Fibroblast of skin of scalp (primary cell): Measurements from ENCODE around the gene KRT81.
"Not testable (repeated sequence)": the region's sequence is repeated elsewhere in the genome, so short reads cannot be mapped to it uniquely, and the experiment has no call there.

Experiments
- DNase-seq: peaks from one replicate; pipeline ENCODE4 v3.0.0-alpha.2; 2013

Gene KRT81

GRCh38 chr12:52252175-52252615 lies 39.1 kb downstream of the KRT81 start:
- not testable (repeated sequence) for DNase-seq

- no peak for DNase-seq
Observed at GRCh38 chr12:52251367-52252051, 39.8 kb downstream of the KRT81 start.

DNA sequence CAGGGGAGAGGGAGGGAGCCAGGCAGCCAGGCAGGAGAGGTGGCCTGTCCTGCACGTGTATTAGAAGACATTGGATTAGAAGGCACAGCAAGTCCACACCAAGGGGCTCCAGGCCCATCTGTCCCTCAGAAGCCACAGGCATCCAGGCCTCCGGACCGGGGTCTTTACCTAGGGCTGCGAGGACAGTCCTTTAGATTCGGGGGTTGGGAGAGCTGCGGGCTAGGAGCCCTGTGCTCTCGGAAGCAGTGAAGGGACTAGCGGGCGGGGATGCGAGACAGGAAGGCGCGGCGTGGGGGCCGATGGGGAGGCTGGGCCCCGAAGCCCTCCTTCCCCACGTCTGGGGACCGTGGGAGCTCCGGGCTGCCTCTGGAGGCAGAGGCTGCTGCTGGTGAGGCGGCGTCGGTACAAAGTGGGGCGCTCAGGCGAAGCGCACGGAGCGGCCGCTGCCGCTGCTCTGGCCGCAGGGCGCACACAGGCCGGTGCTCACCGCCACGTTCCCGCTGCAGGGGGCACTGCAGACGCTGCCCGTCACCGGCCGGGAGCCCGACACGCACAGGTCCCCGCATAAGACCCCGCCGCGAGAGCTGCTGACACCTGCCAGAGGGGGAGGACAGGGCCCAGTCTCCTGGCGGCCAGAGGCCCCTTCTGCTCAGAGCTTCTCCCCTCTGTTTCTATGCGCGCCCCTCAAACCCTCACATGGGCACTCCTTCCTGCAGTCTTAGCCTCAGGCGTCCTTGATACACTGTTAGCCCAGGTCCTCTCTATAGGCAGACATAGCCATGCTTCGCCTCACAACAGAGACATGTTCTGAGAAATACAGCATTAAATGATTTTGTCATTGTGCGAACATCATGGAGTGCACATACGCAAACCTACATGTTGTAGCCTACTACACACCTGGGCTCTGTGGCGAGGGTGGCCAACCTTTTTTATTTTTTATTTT lies 41.0 kb downstream of the KRT81 start:
- DNase-seq, result no peak

- no peak for DNase-seq
Observed at GRCh38 chr12:52249511-52250047, 41.8 kb downstream of the KRT81 start.

GRCh38 chr12:52248541-52249461 lies 42.5 kb downstream of the KRT81 start:
- DNase-seq, result peak; percentile 44

- DNase-seq, result no peak
Observed at GRCh38 chr12:52247622-52248540, 43.5 kb downstream of the KRT81 start.

DNA sequence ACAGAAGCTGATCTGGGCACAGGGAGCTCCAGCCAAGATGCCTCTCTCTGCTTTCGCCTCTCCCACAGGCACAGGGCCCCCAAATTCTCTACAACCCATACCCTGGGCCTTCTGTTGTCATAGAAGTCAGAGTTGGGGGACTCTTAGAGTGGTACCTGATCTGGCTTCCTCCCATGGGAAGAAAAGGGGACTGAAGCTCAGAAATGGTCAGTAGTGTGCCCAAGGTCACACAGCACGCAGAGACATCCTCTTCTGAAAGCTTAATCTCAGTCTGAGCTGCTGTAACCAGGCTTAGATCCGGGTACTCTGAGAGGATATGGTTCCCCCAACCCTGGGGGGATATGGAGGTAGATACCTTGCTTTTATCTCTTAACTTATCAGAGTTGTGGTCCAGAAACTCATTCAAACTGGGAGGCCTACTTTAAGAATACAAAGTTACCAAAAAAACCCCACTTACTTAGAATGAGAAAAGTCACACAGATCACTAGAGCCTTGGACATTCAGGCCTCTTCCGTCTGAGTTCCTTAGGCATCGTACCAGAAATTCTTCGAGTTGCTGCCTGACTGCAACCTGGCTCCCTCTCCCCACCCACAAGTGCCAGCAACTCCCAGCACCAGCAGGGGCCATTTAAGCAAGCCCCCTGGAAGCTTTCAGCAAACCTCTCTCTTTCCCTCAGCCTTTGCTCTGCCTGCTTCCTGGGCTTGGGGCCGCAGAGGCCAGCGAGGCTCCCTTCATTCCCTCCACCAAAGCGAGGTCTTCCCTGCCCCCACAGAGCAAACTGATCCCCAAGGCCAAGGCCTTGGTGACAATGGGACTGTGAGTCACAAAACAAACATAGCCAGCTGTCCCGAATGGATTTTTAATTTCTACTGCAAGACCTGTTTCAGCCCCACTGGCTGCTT lies 44.4 kb downstream of the KRT81 start:
- DNase-seq, result no peak

DNA sequence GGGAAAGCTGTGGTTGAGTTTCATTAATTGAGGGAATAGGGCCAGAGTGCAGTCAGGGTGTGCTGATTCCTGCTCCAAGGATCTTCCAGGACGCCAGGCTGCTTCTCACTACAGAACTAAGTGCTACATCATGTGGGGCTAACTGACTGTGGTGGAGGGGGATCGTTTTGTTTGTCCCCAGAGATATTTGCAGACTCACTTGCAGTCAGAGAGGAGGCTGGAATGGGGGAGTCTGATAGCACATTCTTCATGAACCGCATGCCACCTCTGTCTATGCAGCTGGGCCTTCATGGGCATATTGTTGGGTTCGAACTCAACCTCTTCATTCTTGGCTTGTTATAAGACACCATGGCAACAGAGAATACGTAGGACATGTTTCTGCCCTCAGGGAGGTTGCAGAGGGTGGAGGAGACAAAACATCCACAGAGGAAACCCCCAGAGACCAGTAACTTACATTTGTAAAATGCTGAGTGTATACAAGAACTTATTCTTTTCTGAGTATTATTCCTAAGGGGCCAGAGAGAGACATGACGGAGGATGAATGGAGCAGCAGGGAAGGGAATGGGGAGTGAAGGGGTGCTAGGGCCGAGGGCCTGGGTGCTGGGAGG lies 45.3 kb downstream of the KRT81 start:
- DNase-seq, result peak; percentile 39

DNA sequence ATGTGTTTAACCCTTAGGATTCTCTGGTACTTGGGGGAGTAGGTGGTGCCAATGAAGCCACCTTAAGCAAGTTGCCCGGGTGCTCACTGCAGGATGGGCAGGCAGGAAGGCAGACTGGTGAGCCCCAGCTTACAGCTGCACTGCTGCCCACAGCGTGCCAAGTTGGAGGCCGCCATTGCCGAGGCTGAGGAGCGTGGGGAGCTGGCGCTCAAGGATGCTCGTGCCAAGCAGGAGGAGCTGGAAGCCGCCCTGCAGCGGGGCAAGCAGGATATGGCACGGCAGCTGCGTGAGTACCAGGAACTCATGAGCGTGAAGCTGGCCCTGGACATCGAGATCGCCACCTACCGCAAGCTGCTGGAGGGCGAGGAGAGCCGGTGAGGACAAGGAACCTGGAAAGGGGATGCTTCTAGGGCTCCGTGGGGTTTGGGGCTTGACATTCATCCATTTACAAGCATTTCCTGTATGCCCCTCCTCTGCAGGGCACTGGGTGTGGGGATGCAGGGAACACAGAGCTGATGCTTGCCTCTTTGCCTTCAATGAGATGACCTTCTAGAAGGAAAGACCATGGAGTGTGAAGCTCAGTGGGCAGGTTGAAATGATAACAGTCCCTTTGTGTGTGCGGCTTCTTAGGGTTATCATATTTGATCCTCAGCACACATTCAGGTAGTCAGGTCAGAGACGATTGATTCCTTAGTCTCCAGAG lies 45.9 kb downstream of the KRT81 start:
- no peak for DNase-seq

DNA sequence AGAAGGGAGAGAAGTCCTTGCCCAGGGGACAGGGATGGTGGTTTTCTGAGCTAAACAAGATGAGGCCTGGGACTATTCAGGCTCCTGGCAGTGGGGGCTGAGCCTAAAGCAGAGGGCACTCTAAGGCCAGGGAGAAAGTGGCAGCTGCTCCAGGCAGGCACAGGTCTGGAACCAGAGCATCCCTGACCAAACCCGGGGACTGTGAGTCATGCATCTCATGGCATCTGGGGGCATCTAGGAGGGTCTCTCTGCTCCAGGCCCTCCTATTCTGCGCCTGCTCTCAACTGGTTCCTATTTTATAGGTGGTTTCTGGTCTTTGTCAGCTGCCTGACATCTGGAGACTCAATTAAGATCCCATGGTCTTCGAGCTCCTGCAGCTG lies 46.7 kb downstream of the KRT81 start:
- no peak for DNase-seq

DNA sequence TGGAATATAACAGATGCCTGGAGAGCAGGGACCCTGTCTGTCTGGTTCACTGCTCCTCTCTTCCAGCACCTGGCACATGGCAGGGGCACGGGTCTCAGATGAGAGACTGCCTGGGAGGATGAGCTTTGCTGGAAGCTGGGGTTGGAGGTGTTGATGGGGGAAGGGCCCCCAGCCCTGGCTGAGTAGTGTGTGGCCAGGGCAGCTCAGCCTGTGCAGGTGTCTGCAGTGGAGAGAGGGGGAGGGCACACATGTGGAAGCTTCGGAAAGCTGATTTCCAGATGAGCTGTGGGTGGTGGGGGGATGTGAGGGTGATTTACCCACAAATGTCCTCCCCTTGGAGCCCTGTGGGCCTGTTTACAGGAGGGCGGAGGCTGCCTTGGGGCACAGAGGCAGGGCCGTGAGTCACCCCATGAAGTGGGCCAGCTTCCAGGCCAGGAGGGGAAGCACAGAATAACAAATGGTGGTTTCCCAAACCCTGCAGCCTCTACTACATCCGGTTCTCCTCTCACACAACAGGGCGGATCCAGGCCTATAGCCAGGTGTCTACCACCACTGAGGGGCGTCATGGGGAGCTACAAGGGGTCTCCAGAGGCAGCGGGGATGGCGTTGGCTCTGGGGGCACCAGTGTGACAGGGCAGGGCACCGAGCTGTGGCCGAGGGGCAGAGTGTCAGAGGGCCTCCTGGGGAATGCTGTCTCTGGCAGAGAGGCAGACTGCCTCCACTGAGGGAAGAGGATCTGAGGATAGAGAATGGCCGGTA lies 47.3 kb downstream of the KRT81 start:
- DNase-seq, result peak; percentile 93

- no peak for DNase-seq
Observed at GRCh38 chr12:52243259-52243855, 48.0 kb downstream of the KRT81 start.

GRCh38 chr12:52242442-52243258 lies 48.7 kb downstream of the KRT81 start:
- no peak for DNase-seq

- no peak for DNase-seq
Observed at GRCh38 chr12:52241205-52241842, 50.0 kb downstream of the KRT81 start.

- DNase-seq, result not testable (repeated sequence)
Observed at GRCh38 chr12:52240247-52240646, 51.1 kb downstream of the KRT81 start.

DNA sequence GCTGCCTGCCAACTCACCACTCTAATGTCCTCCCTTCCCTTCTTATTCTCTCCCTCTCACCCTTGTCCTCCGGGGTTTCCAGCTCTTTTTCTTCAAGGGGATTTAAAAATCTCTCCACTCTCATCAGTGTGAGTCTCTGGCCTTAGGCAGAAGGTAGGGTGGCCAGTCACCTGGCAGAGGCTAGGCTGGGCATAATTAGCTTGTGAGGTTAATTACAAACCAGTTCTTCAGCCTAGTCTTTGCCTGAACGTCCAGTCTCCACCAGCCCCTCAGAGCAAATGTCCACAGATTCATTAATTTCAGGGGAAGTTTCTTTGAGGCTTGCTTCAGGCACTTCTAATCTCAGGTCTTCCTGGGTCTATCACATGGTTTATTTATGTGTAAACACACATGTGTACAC lies 51.6 kb downstream of the KRT81 start:
- no peak for DNase-seq
